ENCODE data around the gene KIAA0232. TPM values are rescaled to one million over a fixed set of nuclear protein-coding genes. Genes with fewer than 3 reads are reported as not detected.

Gene KIAA0232
- total and polyA plus RNA-seq, 9 of the 15 experiments (the other 6 are each of a cell fraction or from before 2014, with no cell fraction given), result 3.5 to 17.4 (median 13.0) TPM

GRCh38 chr4:6887591-6888371 is 105.3 kb downstream of the KIAA0232 start (continued):
- TF ChIP-seq DPF2 (IDR thresholded peaks at IDR 0.05) (0 out of 2 replicates have a peak, but pooled peaks have one; percentile 17), CEBPZ (IDR thresholded peaks at IDR 0.05; ENCODE audit: borderline replicate concordance, low read depth, low read length) (no peak), PYGO2 (tag; IDR thresholded peaks at IDR 0.05) (no peak), PKNOX1 (IDR thresholded peaks at IDR 0.05) (peak; percentile 37; the same call in 1 of the 2 replicates), YBX1 (IDR thresholded peaks at IDR 0.05) (no peak), E2F5 (CRISPR knock-in tag; IDR thresholded peaks at IDR 0.05) (0 out of 2 replicates have a peak, but pooled peaks have one; percentile 28), RBFOX2 (IDR thresholded peaks at IDR 0.05; ENCODE audit: low read depth, low read length) (no peak), ZNF121 (CRISPR knock-in tag; conservative IDR thresholded peaks at IDR 0.05) (peak; percentile 25; the same call in 1 of the 2 replicates), THRB (CRISPR knock-in tag; conservative IDR thresholded peaks at IDR 0.05) (no peak), ZBTB7A (IDR thresholded peaks at IDR 0.05; ENCODE audit: borderline replicate concordance, control insufficient read depth, low read depth, low read length) (peak; percentile 84), ARID1B (IDR thresholded peaks at IDR 0.05) (peak; percentile 57), NFE2 (IDR thresholded peaks at IDR 0.05; ENCODE audit: low read depth) (peak; percentile 36; the same call in 1 of the 2 replicates), THRA (IDR thresholded peaks at IDR 0.05) (no peak; the same call in 1 of the 2 replicates), NR2C1 (IDR thresholded peaks at IDR 0.05) (peak; percentile 49; the same call in 1 of the 2 replicates), NR2C1 (tag; IDR thresholded peaks at IDR 0.05) (peak; percentile 46; the same call in 1 of the 2 replicates), POLR2A (conservative IDR thresholded peaks at IDR 0.05) (no peak), CREM (IDR thresholded peaks at IDR 0.05; ENCODE audit: low read depth) (0 out of 2 replicates have a peak, but pooled peaks have one; percentile 5), NR2C2 (CRISPR knock-in tag; IDR thresholded peaks at IDR 0.05) (peak; percentile 55; the same call in 1 of the 2 replicates), NR2C2 (tag; IDR thresholded peaks at IDR 0.05) (no peak; the same call in 1 of the 2 replicates), MCM2 (IDR thresholded peaks at IDR 0.05; ENCODE audit: low read depth) (no peak), CTBP1 (IDR thresholded peaks at IDR 0.05; ENCODE audit: borderline replicate concordance) (no peak), PHTF2 (CRISPR knock-in tag; IDR thresholded peaks at IDR 0.05) (no peak)

Measured in K562 (cell line).